Vagina (tissue), 2 donors: ENCODE results near the gene BRD3.

Experiments used
- CTCF ChIP-seq, 3 experiments: fragments of 450-650 bp in 2 of 3; fragments of 200-600 bp in 1 of 3; sonication (generic) in 1 of 3; IDR thresholded peaks; one replicate each; pipeline ENCODE4 v1.5.1; 2017 to 2019; ENCODE audit warnings: antibody characterized with exemption in 3 of 3, mild to moderate bottlenecking in 2 of 3, moderate library complexity in 2 of 3
- POLR2AphosphoS5 ChIP-seq, 2 donors: sonication (generic); formaldehyde crosslinking; IDR thresholded peaks; one replicate each; pipeline ENCODE4 v1.9.0; 2017; ENCODE audit warnings: antibody characterized with exemption in 2 of 2, mild to moderate bottlenecking in 2 of 2, low read depth in 1 of 2; ENCODE audit not compliant: insufficient read depth in 1 of 2

GRCh38 chr9:134007571-134007970, 60.3 kb downstream of the BRD3 start:
- TF ChIP-seq CTCF (IDR thresholded peaks at IDR 0.05) (no peak), POLR2AphosphoS5 (IDR thresholded peaks at IDR 0.05; ENCODE audit: insufficient read depth in 1 of 2, low read depth in 1 of 2) (no peak)
